GM12878 (cell line): ENCODE measurements around the gene RDH16. TPM values are rescaled to one million over a fixed set of nuclear protein-coding genes. Genes with fewer than 3 reads are reported as not detected.

Experiments used
- BHLHE40 ChIP-seq, 2 experiments: fragments of 450-650 bp in 1 of 2; IDR thresholded peaks; 2 replicates each; pipeline ENCODE4 v1.6.1; 2011 to 2017; ENCODE audit warnings: low read depth in 2 of 2, borderline replicate concordance in 1 of 2, improper control_type of control experiment in 1 of 2, low read length in 1 of 2, mild to moderate bottlenecking in 1 of 2
- BMI1 ChIP-seq: fragments of 450-650 bp; IDR thresholded peaks from 2 replicates; pipeline ENCODE4 v1.6.1; 2016; ENCODE audit warnings: mild to moderate bottlenecking, moderate library complexity, borderline replicate concordance
- BRCA1 ChIP-seq: IDR thresholded peaks from 2 replicates; pipeline ENCODE4 v1.6.1; 2011; ENCODE audit warnings: low read depth, low read length, improper control_type of control experiment
- CEBPB ChIP-seq, 2 experiments: fragments of 150-350 bp in 1 of 2; IDR thresholded peaks; 2 replicates each; pipeline ENCODE4 v1.6.1; 2012 to 2014; ENCODE audit warnings: low read depth in 2 of 2, low read length in 2 of 2, borderline replicate concordance in 1 of 2, inconsistent platforms in 1 of 2
- CEBPZ ChIP-seq: fragments of 150-350 bp; IDR thresholded peaks from 2 replicates; pipeline ENCODE4 v1.6.1; 2016; ENCODE audit warnings: low read depth, low read length
- CHD1 ChIP-seq: IDR thresholded peaks from 2 replicates; pipeline ENCODE4 v1.6.1; 2012; ENCODE audit warnings: low read depth, low read length, improper control_type of control experiment
- EED ChIP-seq: sonication (generic); IDR thresholded peaks from 2 replicates; pipeline ENCODE4 v1.6.1; 2016; ENCODE audit warnings: antibody characterized with exemption, low read depth
- EP300 ChIP-seq, 2 experiments: fragments of 150-350 bp in 1 of 2; IDR thresholded peaks; 2 replicates each; pipeline ENCODE4 v1.6.1; 2011 to 2012; ENCODE audit warnings: low read depth in 2 of 2, low read length in 2 of 2, borderline replicate concordance in 1 of 2, improper control_type of control experiment in 1 of 2, inconsistent platforms in 1 of 2; ENCODE audit not compliant: control insufficient read depth in 1 of 2
- KDM1A ChIP-seq: fragments of 200-600 bp; sonication (generic); IDR thresholded peaks from 2 replicates; pipeline ENCODE4 v1.6.1; 2016; ENCODE audit warnings: borderline replicate concordance
- RELA ChIP-seq: fragments of 450-650 bp; IDR thresholded peaks from 2 replicates; pipeline ENCODE4 v1.8.0; 2014; ENCODE audit warnings: borderline replicate concordance; ENCODE audit not compliant: partially characterized antibody
- RUNX3 ChIP-seq: IDR thresholded peaks from 2 replicates; pipeline ENCODE4 v1.6.1; 2012; ENCODE audit warnings: low read length, inconsistent platforms
- SKIL ChIP-seq: fragments of 450-650 bp; IDR thresholded peaks from 2 replicates; pipeline ENCODE4 v1.6.1; 2017; ENCODE audit warnings: mild to moderate bottlenecking, low read depth, inconsistent platforms; ENCODE audit not compliant: poor library complexity, severe bottlenecking
- SUPT20H ChIP-seq: IDR thresholded peaks from 2 replicates; pipeline ENCODE4 v1.6.1; 2011; ENCODE audit warnings: low read depth, mild to moderate bottlenecking, low read length, moderate library complexity, borderline replicate concordance; ENCODE audit not compliant: control insufficient read depth
- TBL1XR1 ChIP-seq: IDR thresholded peaks from 2 replicates; pipeline ENCODE4 v1.6.1; 2012; ENCODE audit warnings: low read depth, low read length, improper control_type of control experiment
- YY1 ChIP-seq: IDR thresholded peaks from 2 replicates; pipeline ENCODE4 v1.6.1; 2011; ENCODE audit warnings: low read depth, mild to moderate bottlenecking, low read length
- ZBTB11 ChIP-seq: fragments of 450-650 bp; formaldehyde crosslinking; IDR thresholded peaks from 2 replicates; pipeline ENCODE4 v1.5.0; 2022; ENCODE audit warnings: mild to moderate bottlenecking, missing genetic modification characterization
- polyA plus RNA-seq, 11 experiments: library from polyadenylated mRNA; depleted of rRNA in 4 of 11; unstranded in 6 of 11; stranded (reverse) in 5 of 11; fragments of >200 nt; fragmentation: Nextera tagmentation in 4 of 11; fragmentation: Illumina TruSeq in 1 of 11; extraction: Ambion mirVana in 4 of 11; extraction: Trizol in 1 of 11; gene quantifications; 1 replicate in 1 of 11; 2 replicates in 10 of 11; pipeline versions ENCODE4 v1.2.1 to v1.2.3, GENCODE V29; 2011 to 2016; ENCODE audit warnings: inconsistent platforms in 2 of 11, missing spikeins in 2 of 11, low read depth in 1 of 11
- total RNA-seq, 4 experiments: library from RNA; depleted of rRNA in 3 of 4; stranded (reverse); fragments of >200 nt in 3 of 4; fragmentation: Illumina TruSeq in 1 of 4; extraction: Trizol in 1 of 4; gene quantifications; 2 replicates each; pipeline versions ENCODE4 v1.2.1 to v1.2.3, GENCODE V29; 2013 to 2021
- TF ChIP-seq, protein P1 (sequence below), 3 experiments: IDR thresholded peaks in 2 of 3; conservative IDR thresholded peaks in 1 of 3; 2 replicates each; pipeline ENCODE4 v1.5.1; 2011; ENCODE audit warnings: low read depth in 3 of 3, low read length in 3 of 3, mild to moderate bottlenecking in 3 of 3, control low read depth in 2 of 3, moderate library complexity in 2 of 3, inconsistent platforms in 1 of 3, mixed read lengths in 1 of 3; ENCODE audit not compliant: control insufficient read depth in 2 of 3, insufficient read depth in 1 of 3; ENCODE audit errors: extremely low read depth in 1 of 3

RDH16 gene
- total and polyA plus RNA-seq, 10 of the 15 experiments (the other 5 are each of a cell fraction or from before 2014, with no cell fraction given) = 0.04 to 0.31 (median 0.06) TPM

GRCh38 chr12:56991319-56992246 lies 34.2 kb upstream of the RDH16 start (continued):
- no peak for TF ChIP-seq YY1
- TF ChIP-seq CHD1 = no peak
- TF ChIP-seq RUNX3 = peak; percentile 46
- TF ChIP-seq ZBTB11 (CRISPR knock-in tag) = no peak
- TF ChIP-seq BMI1 = no peak
- TF ChIP-seq SKIL = no peak
- TF ChIP-seq, protein P1, sequence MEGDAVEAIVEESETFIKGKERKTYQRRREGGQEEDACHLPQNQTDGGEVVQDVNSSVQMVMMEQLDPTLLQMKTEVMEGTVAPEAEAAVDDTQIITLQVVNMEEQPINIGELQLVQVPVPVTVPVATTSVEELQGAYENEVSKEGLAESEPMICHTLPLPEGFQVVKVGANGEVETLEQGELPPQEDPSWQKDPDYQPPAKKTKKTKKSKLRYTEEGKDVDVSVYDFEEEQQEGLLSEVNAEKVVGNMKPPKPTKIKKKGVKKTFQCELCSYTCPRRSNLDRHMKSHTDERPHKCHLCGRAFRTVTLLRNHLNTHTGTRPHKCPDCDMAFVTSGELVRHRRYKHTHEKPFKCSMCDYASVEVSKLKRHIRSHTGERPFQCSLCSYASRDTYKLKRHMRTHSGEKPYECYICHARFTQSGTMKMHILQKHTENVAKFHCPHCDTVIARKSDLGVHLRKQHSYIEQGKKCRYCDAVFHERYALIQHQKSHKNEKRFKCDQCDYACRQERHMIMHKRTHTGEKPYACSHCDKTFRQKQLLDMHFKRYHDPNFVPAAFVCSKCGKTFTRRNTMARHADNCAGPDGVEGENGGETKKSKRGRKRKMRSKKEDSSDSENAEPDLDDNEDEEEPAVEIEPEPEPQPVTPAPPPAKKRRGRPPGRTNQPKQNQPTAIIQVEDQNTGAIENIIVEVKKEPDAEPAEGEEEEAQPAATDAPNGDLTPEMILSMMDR (IDR thresholded peaks at IDR 0.05 in 2 of 3, conservative IDR thresholded peaks at IDR 0.05 in 1 of 3; ENCODE audit: control insufficient read depth in 2 of 3, extremely low read depth in 1 of 3, insufficient read depth in 1 of 3, low read depth in 3 of 3, low read length in 3 of 3) = no peak
- TF ChIP-seq EP300 (IDR thresholded peaks at IDR 0.05; ENCODE audit: borderline replicate concordance in 1 of 2, control insufficient read depth in 1 of 2, low read depth in 2 of 2, low read length in 2 of 2) = no peak
- TF ChIP-seq EED = peak; percentile 71
- no peak for TF ChIP-seq KDM1A
- TF ChIP-seq BHLHE40 (IDR thresholded peaks at IDR 0.05; ENCODE audit: borderline replicate concordance in 1 of 2, low read depth in 2 of 2, low read length in 1 of 2) = no peak
- no peak for TF ChIP-seq CEBPB (IDR thresholded peaks at IDR 0.05; ENCODE audit: borderline replicate concordance in 1 of 2, low read depth in 2 of 2, low read length in 2 of 2)
- no peak for TF ChIP-seq RELA
- TF ChIP-seq SUPT20H = no peak
- TF ChIP-seq CEBPZ = no peak
- no peak for TF ChIP-seq BRCA1
- no peak for TF ChIP-seq TBL1XR1
